Measurements from ENCODE around the gene FOXO1. TPM values are rescaled to one million over a fixed set of nuclear protein-coding genes. Genes with fewer than 3 reads are reported as not detected.

The FOXO1 gene
- total RNA-seq, 1 donor from 2014 or later: 65.8 TPM

- H3K9me3 Mint-ChIP-seq (ENCODE audit: unreplicated experiment): no peaks in the 10 kb centered on the region
- H3K4me3 Mint-ChIP-seq (ENCODE audit: unreplicated experiment): no peak overlapping the region
- H3K4me1 Mint-ChIP-seq (ENCODE audit: unreplicated experiment): peaks cover 78% of the 10 kb centered on the region
- H3K27me3 Mint-ChIP-seq (ENCODE audit: unreplicated experiment): peaks cover 14% of the 10 kb centered on the region
- no peak overlapping the region for H3K27ac Mint-ChIP-seq (ENCODE audit: unreplicated experiment)
- DNase-seq (ENCODE audit: low spot score): no peak
- TF ChIP-seq CTCF (IDR thresholded peaks at IDR 0.05; ENCODE audit: unreplicated experiment): no peak
- peaks cover under 1% of the 10 kb centered on the region for H3K36me3 Mint-ChIP-seq (ENCODE audit: low read depth, unreplicated experiment)
Measured at GRCh38 chr13:40569024-40569350, 97.5 kb downstream of the FOXO1 start.

GRCh38 chr13:40568246-40569023, 98.0 kb downstream of the FOXO1 start:
- Mint-ChIP-seq H3K36me3 (ENCODE audit: low read depth, unreplicated experiment) (peaks cover 4% of the 10 kb centered on the region), H3K27ac (ENCODE audit: unreplicated experiment) (peak overlapping the region; percentile 17), H3K27me3 (ENCODE audit: unreplicated experiment) (peaks cover 17% of the 10 kb centered on the region), H3K9me3 (ENCODE audit: unreplicated experiment) (no peaks in the 10 kb centered on the region), H3K4me3 (ENCODE audit: unreplicated experiment) (peak overlapping the region; percentile 29), H3K4me1 (ENCODE audit: unreplicated experiment) (peaks cover 80% of the 10 kb centered on the region)
- no peak for TF ChIP-seq CTCF (IDR thresholded peaks at IDR 0.05; ENCODE audit: unreplicated experiment)
- no peak for DNase-seq (ENCODE audit: low spot score)

GRCh38 chr13:40566811-40567210, 99.6 kb downstream of the FOXO1 start:
- no peak for TF ChIP-seq CTCF (IDR thresholded peaks at IDR 0.05; ENCODE audit: unreplicated experiment)
- H3K4me3 Mint-ChIP-seq (ENCODE audit: unreplicated experiment): no peak overlapping the region
- DNase-seq (ENCODE audit: low spot score): no peak
- no peak overlapping the region for H3K27ac Mint-ChIP-seq (ENCODE audit: unreplicated experiment)
- peaks cover 17% of the 10 kb centered on the region for H3K27me3 Mint-ChIP-seq (ENCODE audit: unreplicated experiment)
- H3K9me3 Mint-ChIP-seq (ENCODE audit: unreplicated experiment): no peaks in the 10 kb centered on the region
- H3K36me3 Mint-ChIP-seq (ENCODE audit: low read depth, unreplicated experiment): peaks cover 4% of the 10 kb centered on the region
- H3K4me1 Mint-ChIP-seq (ENCODE audit: unreplicated experiment): peaks cover 78% of the 10 kb centered on the region

- H3K9me3 Mint-ChIP-seq (ENCODE audit: unreplicated experiment): no peaks in the 10 kb centered on the region
- peaks cover 14% of the 10 kb centered on the region for H3K27me3 Mint-ChIP-seq (ENCODE audit: unreplicated experiment)
- no peak for TF ChIP-seq CTCF (IDR thresholded peaks at IDR 0.05; ENCODE audit: unreplicated experiment)
- H3K4me3 Mint-ChIP-seq (ENCODE audit: unreplicated experiment): no peak overlapping the region
- no peak for DNase-seq (ENCODE audit: low spot score)
- H3K27ac Mint-ChIP-seq (ENCODE audit: unreplicated experiment): peak overlapping the region; percentile 65
- peaks cover 10% of the 10 kb centered on the region for H3K36me3 Mint-ChIP-seq (ENCODE audit: low read depth, unreplicated experiment)
- H3K4me1 Mint-ChIP-seq (ENCODE audit: unreplicated experiment): peaks cover 74% of the 10 kb centered on the region
Measured at GRCh38 chr13:40565282-40566148, 100.9 kb downstream of the FOXO1 start.
